Fibroblast of skin of right biceps (primary cell): Measurements from ENCODE around the gene BPIFB3.
A peak's percentile ranks its signal among the peaks of the same experiment; 100 is the strongest.

Source experiments
- DNase-seq: peaks from one replicate; pipeline ENCODE4 v3.0.0-alpha.2; 2013

The BPIFB3 gene

GRCh38 chr20:33053291-33054106 is at the start of gene BPIFB3:
TSS of gene BPIFB3 (plus strand) at chr20:33053903. CDS start at chr20:33055436, 1,533 bp downstream.
- no peak for DNase-seq

DNA sequence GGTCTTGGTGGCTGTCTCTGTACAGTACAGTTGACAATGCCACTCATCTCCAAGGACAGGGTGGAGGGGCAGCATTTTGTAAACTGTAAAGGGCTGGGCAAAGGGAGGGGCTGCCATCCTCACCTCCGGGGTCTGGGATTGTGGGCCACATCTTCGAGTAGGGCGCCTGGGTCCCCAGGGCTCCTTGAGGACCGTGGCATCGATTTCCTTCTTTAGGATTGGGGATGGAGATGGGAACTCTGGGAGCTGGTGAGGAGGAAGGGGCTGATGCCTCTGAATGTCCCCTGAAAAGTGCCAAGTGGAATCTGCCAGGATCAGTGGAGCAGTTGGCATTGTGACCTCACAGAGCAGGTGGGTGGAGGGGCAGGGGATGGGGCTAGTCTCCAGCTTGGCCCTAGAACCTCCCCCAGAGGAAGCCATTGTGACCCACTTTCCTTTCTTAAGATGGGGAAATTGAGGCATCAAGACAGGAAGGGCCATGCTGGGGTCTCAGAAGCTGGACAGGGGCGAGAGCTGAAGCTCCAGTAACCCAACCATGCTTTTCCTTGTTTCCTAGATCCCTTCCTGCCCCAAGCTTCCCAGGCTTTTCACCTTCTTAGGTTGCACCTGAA is 49.5 kb upstream of the BPIFB3 start, which contains the start of gene SUN5:
SUN5 (minus strand) TSS at position 293 of the 611 bp plus-strand sequence; CDS start at position 200, 93 bp downstream.
- DNase-seq: no peak

DNA sequence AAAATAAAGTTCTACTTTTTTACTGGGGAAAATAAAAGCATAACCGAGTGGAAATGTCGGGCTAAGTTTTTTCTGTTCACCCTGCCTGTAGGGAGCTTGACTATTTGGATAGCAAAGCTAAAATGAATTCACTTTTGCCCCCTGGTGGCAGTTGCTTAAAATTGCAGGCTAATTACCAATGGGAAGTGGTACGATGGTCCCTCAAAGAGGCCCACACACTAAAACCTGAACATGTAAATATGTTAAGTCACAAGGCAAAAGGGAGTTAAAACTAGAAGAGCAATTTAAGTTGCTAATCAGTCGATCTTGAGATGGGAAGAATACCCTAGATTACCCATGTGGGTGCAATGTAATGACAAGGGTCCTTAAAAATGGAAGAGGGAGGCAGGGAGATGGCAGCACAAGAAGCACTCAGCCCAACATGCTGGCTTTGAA is 48.6 kb upstream of the BPIFB3 start:
- DNase-seq: peak; percentile 8

DNA sequence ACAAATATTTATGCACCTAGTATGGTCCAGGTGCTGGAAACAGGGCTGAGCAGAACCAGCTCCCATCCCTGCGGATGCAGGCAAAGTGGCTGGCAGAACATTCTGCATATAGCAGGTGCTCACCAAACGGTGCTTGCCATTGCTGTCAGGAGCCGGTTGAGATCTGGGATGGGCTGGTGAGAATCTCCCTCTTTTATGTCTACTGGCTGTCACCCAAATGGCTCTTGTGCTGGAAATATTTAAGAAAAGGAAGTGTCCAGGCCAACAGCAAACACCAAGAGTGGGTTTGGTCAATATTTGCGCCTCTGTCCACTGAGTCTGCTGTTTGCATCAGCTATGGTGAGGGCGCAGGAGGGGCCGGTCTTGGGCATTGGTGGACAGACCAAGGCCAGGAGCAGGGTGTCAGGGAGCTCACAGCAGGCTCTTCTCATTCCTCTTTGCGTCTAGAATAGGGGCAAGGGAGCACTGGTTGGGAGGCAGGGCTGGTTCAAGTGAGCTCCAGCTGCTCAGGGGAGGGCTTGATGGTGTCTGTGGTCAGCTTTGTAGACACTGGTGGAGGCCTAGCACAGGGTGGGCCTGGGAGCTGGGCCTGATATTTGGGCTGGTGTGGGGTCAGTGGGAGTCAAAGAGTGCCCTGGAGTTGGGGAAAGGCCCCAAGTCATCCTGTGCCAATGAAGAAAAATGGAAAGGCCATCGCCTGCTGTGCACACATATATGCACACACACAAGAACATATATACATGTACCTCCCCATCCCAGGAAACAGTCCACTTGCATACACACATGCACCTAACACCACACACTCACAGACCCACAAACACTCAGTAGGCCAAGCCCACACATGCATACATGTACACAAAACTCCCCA is 47.6 kb upstream of the BPIFB3 start:
- DNase-seq: no peak

DNA sequence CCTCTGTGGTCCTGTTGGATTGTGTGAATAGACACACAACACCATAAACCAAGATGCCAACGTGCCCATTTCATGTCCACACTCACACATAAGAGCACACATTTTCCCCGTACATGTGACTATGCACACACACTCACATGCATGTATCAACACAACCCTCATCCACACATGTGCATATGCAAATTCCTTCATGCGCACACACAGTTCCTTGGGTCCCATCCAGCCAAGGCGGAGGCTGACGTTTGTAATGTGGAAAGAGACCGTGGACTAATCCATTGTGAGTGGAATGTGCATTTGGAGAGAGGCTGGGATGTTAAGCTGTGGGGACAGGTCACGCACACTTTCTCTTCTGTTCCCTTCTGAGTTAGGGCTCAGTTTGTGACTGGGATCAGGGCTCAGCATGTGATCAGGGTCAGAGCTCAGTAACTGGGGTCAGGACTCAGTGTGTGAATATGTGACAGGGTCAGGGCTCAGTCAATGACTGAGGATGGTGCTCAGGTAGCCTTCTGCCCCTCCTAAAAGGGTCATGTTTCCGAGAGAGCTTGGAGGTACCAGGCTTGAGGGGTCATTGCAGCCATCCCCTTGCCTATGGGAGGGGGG is 46.8 kb upstream of the BPIFB3 start:
- no peak for DNase-seq

DNA sequence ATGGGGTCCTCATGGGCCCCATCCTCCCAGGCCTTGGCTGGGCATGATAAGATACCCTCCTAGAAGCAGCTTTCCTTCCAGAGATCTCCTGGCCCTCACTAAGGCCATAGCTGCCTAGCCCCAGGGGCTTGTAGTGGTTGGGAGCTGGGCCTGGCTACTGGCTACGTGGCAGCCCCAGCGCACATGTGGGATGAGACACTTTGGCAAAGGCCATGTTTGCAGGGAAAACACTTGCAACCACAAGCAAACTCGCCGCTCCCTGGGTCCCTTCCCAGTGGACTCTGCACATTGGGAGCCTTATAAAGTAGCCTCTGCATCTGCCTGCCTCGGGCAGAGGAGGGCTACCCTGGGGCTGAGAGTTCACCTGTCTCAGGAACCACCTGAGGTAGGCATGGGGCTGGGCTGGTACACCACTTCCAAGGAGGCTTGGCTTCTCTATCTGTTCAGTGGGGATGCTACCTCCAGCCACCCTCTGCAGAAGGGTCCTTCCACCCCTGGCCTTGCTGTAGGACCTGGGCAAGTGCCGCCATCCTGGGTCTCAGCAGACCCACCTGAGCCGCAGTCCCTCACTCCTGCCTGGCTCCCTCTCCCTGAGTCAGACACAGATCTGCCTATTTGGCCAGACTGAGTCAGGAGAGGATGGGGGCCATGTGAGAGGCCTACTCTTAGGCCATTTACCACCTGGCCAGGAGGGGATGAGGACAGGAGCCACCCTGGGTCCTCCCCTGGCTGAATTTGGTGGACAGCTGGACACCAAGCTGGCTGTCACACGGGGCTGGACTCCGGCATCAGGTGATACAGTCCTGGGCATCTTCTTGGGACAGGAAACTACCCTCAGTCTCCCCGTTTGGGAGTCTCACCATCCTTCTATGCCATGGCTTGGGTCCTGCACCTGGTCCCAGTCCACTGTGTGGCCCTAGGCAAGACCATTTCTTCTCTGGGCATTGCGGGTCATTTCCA is 46.0 kb upstream of the BPIFB3 start, which contains the start of gene BPIFB2:
BPIFB2 (plus strand) TSS at position 329 of the 960 bp plus-strand sequence. CDS start 871 bp downstream, outside the sequence.
- DNase-seq: no peak

GRCh38 chr20:33008336-33009213 is 45.1 kb upstream of the BPIFB3 start:
- no peak for DNase-seq

DNA sequence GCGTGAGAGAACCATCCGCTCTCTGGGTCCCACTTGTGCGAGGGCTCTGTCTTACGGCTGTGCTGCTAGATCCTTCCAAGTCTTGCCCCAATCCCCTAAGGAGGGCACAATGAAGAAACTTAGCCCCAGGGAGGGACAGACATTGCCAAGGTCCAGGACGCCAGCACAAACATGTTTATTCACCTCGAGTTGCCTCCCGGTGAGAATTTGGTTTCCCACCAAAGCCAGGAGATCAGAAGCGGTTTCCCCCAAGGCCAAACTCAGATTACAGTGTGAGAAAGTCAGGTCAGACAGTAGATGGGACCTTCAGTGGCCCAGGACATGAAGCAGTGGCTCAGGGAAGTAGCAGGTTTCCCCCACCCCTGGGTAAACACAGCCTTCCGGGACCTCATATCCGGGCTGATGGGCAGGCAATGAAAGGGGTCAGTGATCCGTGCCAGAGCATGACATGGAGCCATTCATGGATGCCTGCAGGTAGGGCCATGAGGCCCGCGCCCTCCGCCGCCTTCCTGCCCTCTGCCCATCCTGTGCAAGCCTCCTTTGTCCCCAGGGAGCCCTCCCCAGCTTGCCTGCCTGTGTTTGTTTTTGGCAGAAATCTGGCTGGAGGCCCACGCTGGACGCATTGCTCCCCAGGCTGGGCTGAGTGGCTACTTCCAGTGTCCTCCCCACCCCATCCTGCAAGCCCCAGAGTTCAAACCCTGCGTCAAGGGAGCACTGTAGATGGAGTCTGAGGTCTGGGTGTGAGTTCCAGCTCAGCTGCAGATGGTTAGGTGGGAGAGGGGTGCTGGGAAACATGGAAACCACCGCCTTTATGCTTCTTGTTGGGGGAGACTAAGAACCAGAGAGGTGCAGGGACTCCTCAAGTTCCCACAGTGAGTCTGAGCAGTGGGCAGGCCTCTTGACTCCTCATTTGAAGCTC is 44.2 kb upstream of the BPIFB3 start:
- DNase-seq: no peak

- DNase-seq: no peak
Measured at GRCh38 chr20:33010133-33010504, 43.6 kb upstream of the BPIFB3 start.

DNA sequence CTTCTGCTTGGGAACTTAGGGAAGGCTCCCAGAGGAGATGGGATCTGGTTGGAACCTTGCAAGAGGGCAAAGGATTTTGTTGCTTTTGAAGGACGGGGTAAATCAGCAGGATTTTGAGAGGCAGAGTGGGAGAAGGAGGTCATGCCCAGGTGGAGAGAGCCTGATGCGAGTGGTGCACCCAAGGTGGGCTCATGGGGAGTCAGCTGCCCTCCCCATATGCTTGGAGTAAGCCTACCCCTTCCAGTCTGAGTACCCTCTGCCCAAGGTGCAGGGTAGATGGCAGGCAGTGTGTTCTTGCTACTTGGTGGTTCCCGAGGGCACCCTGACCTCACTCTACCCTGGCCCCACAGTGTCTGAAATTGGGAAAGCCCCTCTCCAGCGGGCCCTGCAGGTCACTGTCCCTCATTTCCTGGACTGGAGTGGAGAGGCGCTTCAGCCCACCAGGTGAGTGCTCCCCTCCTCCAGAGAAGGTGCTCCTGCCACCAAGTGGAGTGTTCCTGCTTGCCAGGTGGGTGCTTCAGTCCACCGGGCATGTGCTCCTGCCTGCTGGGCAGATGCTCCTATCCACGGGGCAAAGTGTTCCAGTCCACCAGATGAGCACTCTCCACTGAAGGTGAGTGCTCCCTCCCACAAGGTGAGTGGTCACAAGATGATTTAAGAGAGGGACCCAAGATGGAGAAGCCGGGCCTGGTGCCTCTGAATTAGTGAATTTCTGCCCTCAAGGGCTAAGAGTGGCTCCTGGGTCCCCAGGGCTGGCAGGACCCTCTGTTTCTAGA is 42.8 kb upstream of the BPIFB3 start:
- DNase-seq: no peak

- DNase-seq: no peak
Measured at GRCh38 chr20:33012327-33013189, 41.1 kb upstream of the BPIFB3 start.

DNA sequence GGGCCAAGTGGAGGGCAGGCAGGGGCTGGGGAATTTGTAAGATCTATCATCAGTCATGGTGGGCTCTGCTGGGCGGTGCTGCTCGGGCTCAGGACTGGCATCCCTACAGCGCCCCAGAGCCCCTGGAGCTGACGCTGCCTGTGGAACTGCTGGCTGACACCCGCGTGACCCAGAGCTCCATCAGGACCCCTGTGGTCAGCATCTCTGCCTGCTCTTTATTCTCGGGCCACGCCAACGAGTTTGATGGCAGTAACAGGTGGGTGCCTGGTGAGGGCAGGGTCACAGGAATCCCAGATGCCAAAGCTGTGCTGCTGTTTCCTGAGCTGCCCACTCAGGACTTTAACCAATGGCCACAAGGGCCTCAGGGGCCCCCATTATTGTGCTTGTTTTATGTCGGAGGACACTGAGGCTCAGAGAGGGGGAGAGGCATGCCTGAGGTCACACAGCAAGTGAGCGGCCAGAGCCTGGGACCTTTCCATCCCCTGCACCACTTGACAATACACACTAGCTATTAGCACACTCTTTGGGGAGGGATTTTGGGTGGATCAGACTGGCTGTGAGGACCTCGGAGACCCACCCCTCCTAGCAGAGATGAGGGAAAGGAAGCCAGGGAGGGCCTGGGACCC is 39.9 kb upstream of the BPIFB3 start:
- DNase-seq: no peak

DNA sequence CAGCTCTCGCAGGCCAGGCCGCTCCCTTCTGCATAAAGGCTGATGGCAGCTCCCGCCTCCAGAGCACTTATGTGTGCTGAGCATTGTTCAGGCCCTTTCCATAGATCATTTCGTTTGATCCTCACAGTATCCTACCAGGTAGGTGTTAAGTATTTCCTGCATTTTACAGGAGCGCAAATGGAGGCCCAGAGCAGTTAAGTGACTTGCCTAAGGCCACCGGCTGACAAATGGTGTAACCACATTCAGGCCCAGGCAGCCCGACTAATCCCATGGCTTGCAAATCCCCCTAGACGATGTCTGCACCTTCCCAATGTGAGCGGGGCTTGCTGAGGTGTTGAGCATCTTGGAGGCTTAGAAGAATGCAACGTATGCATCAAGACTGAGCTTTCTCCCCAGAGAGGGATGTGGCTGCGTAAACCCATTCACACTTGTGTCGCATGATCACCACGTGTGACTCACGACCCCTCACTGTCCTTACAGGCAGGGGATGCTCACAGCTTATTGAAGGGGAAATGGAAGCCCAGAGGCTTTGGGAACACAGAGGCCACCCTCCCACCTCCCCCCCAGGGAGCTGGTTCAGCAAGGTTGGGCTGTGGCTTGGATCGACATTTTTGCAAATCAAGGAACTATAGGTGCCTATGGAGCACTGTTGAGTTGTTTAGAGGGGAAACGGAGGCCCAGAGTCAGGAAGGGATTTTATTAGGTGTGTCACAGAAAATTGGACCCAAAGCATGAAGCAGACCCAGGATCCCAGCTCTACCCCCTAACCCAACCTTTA is 39.2 kb upstream of the BPIFB3 start:
- DNase-seq: no peak

DNA sequence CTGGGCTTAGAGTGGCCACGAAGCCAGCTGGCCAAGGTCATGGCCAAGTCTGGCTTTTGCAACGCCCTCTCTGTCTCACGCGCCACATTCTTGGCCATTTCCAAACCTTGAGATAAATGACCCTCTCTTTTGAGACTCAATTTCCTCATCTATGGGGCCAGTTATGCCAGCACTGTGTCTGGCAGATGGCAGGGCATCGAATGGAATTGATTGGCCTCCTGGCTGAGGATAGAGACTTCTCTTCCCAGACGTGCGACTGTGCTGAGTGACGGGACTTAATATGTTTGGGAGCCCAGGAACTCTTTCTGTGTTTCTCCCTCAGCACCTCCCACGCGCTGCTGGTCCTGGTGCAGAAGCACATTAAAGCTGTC is 38.6 kb upstream of the BPIFB3 start:
- no peak for DNase-seq

- DNase-seq: no peak
Measured at GRCh38 chr20:33015700-33016580, 37.8 kb upstream of the BPIFB3 start.
